HTERT RPE-1 (cell line): Measurements from ENCODE around the gene FIGN.

Source experiments
- in situ Hi-C: fragments of 300-500 bp; cut with MboI; formaldehyde crosslinking; loops from 4 replicates; pipeline ENCODE4 v1.14.3; 2020; ENCODE audit warnings: low sequenced_read_pairs

The FIGN gene

GRCh38 chr2:163573652-163574051 lies 162.2 kb downstream of the FIGN start:
- in situ Hi-C loops = no loop called here

- in situ Hi-C loops = no loop called here
Observed at GRCh38 chr2:163572850-163573249, 163.0 kb downstream of the FIGN start.

GRCh38 chr2:163571423-163572102 lies 164.2 kb downstream of the FIGN start:
- in situ Hi-C loops = no loop called here

GRCh38 chr2:163570391-163570790 lies 165.4 kb downstream of the FIGN start:
- in situ Hi-C loops = no loop called here

GRCh38 chr2:163565192-163565591 lies 170.6 kb downstream of the FIGN start:
- in situ Hi-C loops = no loop called here

- in situ Hi-C loops = no loop called here
Observed at GRCh38 chr2:163564236-163564635, 171.6 kb downstream of the FIGN start.

- in situ Hi-C loops = no loop called here
Observed at GRCh38 chr2:163563336-163563735, 172.5 kb downstream of the FIGN start.

- in situ Hi-C loops = no loop called here
Observed at GRCh38 chr2:163558251-163559021, 177.4 kb downstream of the FIGN start.

- in situ Hi-C loops = no loop called here
Observed at GRCh38 chr2:163556511-163556910, 179.3 kb downstream of the FIGN start.

- in situ Hi-C loops = no loop called here
Observed at GRCh38 chr2:163554864-163555263, 180.9 kb downstream of the FIGN start.

- in situ Hi-C loops = no loop called here
Observed at GRCh38 chr2:163553601-163554000, 182.2 kb downstream of the FIGN start.

GRCh38 chr2:163552758-163553157 lies 183.1 kb downstream of the FIGN start:
- in situ Hi-C loops = no loop called here

GRCh38 chr2:163551616-163552373 lies 184.0 kb downstream of the FIGN start:
- in situ Hi-C loops = no loop called here

GRCh38 chr2:163548970-163549369 lies 186.8 kb downstream of the FIGN start:
- in situ Hi-C loops = no loop called here
